ENCODE measurements around the gene DUSP12.

GRCh38 chr1:161707503-161707902 lies 42.1 kb upstream of the DUSP12 start:
- TF ChIP-seq, protein P1, sequence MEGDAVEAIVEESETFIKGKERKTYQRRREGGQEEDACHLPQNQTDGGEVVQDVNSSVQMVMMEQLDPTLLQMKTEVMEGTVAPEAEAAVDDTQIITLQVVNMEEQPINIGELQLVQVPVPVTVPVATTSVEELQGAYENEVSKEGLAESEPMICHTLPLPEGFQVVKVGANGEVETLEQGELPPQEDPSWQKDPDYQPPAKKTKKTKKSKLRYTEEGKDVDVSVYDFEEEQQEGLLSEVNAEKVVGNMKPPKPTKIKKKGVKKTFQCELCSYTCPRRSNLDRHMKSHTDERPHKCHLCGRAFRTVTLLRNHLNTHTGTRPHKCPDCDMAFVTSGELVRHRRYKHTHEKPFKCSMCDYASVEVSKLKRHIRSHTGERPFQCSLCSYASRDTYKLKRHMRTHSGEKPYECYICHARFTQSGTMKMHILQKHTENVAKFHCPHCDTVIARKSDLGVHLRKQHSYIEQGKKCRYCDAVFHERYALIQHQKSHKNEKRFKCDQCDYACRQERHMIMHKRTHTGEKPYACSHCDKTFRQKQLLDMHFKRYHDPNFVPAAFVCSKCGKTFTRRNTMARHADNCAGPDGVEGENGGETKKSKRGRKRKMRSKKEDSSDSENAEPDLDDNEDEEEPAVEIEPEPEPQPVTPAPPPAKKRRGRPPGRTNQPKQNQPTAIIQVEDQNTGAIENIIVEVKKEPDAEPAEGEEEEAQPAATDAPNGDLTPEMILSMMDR (IDR thresholded peaks at IDR 0.05): no peak
- TF ChIP-seq, protein P2, sequence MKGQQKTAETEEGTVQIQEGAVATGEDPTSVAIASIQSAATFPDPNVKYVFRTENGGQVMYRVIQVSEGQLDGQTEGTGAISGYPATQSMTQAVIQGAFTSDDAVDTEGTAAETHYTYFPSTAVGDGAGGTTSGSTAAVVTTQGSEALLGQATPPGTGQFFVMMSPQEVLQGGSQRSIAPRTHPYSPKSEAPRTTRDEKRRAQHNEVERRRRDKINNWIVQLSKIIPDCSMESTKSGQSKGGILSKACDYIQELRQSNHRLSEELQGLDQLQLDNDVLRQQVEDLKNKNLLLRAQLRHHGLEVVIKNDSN (IDR thresholded peaks at IDR 0.05; ENCODE audit: borderline replicate concordance, low read depth): no peak
- no peak for TF ChIP-seq NRF1 (IDR thresholded peaks at IDR 0.05; ENCODE audit: low read depth, low read length)

All from SK-N-SH (cell line).